NB4 (cell line): ENCODE data around the gene DRC7.

Experiments used
- CTCF ChIP-seq: IDR thresholded peaks from one replicate; pipeline ENCODE4 v1.5.1; 2012; ENCODE audit warnings: low read depth, low read length
- MAX ChIP-seq: IDR thresholded peaks from 2 replicates; pipeline ENCODE4 v1.6.1; 2011; ENCODE audit warnings: low read depth, low read length
- MYC ChIP-seq: IDR thresholded peaks from 2 replicates; pipeline ENCODE4 v1.6.1; 2011; ENCODE audit warnings: low read depth, low read length
- POLR2A ChIP-seq: IDR thresholded peaks from 2 replicates; pipeline ENCODE4 v1.6.1; 2011; ENCODE audit warnings: mild to moderate bottlenecking; ENCODE audit not compliant: insufficient read length; ENCODE audit errors: extremely low read depth

DNA sequence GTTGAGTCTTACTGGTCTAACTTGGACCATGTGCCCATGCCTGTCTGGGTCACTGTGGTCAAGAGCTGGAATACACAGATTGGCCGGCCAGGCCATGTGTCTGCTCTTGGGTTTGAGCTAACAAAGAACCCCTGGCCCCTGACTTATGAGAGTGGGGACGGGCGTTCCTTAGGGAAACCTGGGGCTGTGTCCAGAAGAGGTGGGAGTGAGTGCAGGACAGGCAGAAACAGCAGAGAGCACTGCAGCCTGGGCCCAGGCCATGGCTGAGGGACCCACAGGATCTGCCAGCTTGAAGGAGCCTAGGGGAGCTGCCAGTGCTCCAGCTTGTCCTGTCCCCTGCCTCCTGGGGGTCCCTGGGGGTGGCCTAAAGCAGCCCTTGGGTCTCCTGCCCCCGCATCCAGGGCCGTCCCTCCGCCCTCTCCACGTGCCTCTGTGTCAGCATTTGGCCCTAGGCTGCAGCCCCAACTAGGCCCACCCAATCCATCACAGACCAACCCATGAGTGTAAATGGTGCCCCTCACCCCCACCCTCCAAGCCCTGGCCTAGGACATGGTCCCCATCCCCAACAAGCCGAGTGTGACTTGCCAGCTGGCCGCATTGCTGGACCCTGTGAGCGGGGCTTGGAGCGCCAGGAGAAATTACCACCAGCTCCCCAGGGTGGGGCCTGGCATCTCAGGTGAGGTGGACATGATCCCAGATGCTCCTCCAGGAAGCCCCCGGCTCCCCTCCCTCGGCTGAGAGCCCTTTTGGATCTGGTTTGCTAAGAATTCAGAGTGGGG lies 12.5 kb upstream of the DRC7 start:
- TF ChIP-seq POLR2A (no peak), CTCF (no peak), MAX (0 out of 2 replicates have a peak, but pooled peaks have one; percentile 3), MYC (no peak)
